22Rv1 (cell line): ENCODE measurements around the gene CASTOR1.

Experiments
- H3K27ac ChIP-seq: fragments of 450-650 bp; 2 replicates; pipeline ENCODE4 v1.5.1; 2017
- ZFX ChIP-seq: fragments of 450-650 bp; IDR thresholded peaks from 2 replicates; pipeline ENCODE4 v1.6.1; 2017; ENCODE audit warnings: antibody characterized with exemption, borderline replicate concordance
- TF ChIP-seq, protein P1 (sequence below): fragments of 450-650 bp; IDR thresholded peaks from 2 replicates; pipeline ENCODE4 v1.5.1; 2017; ENCODE audit warnings: mild to moderate bottlenecking

Gene CASTOR1

DNA sequence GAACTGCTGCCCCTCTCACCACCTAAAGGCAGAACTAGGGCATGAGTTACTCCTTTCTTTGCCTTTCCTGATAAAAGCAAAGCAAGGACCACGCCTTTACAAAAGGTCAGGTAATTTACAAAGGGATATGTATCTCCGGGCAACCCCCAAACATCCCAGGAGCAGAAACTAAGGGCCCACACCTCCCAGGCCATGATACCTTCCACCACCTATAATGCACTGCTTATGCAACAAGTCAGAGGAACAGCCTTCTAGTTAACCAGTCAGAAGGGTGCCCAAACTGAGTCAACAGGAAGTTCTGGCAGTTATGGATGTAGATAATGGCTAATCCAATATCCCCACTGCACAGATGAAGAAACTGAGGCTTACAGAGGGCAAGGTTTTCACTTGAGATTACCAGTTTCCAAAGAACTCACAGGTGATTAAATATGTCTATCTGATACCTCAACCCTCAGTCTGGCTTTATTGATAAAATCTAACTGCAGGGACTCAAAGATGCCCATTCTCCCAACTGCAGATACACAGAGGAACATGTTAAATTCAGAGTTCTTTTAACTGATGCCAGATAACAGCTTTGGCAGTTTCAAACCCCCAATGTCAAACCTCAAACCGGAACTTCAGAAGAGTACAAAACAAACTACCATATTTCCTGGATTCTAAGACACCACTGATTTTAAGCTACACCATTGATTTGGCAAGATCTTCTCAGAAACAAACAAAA lies 16.8 kb upstream of the CASTOR1 start:
- TF ChIP-seq ZFX, result no peak
- TF ChIP-seq, protein P1, sequence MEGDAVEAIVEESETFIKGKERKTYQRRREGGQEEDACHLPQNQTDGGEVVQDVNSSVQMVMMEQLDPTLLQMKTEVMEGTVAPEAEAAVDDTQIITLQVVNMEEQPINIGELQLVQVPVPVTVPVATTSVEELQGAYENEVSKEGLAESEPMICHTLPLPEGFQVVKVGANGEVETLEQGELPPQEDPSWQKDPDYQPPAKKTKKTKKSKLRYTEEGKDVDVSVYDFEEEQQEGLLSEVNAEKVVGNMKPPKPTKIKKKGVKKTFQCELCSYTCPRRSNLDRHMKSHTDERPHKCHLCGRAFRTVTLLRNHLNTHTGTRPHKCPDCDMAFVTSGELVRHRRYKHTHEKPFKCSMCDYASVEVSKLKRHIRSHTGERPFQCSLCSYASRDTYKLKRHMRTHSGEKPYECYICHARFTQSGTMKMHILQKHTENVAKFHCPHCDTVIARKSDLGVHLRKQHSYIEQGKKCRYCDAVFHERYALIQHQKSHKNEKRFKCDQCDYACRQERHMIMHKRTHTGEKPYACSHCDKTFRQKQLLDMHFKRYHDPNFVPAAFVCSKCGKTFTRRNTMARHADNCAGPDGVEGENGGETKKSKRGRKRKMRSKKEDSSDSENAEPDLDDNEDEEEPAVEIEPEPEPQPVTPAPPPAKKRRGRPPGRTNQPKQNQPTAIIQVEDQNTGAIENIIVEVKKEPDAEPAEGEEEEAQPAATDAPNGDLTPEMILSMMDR, result no peak
- 0 out of 2 replicates have a peak overlapping the region, but pooled peaks have one; percentile 7 for H3K27ac ChIP-seq

DNA sequence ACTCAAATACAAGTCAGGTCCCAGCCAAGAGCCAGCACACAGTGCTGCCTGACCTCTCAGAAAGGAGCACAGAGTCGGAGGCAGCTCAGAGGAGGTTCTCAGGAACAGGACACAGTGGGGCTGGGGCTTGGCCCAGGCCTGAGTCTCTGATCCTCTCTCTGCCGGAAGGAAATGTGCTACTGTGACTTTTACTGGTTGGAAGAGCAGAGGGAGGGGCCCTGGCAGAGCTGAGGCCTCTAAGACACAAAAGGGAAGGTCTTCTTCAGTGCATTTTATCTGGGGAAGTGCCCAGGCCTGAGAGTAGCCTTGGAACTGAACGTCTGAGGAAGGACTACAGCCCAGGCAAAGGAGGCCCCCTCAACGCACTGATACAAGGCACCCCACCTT lies 16.2 kb upstream of the CASTOR1 start:
- 0 out of 2 replicates have a peak overlapping the region, but pooled peaks have one; percentile 7 for H3K27ac ChIP-seq
- no peak for TF ChIP-seq ZFX
- TF ChIP-seq, protein P1, result no peak

DNA sequence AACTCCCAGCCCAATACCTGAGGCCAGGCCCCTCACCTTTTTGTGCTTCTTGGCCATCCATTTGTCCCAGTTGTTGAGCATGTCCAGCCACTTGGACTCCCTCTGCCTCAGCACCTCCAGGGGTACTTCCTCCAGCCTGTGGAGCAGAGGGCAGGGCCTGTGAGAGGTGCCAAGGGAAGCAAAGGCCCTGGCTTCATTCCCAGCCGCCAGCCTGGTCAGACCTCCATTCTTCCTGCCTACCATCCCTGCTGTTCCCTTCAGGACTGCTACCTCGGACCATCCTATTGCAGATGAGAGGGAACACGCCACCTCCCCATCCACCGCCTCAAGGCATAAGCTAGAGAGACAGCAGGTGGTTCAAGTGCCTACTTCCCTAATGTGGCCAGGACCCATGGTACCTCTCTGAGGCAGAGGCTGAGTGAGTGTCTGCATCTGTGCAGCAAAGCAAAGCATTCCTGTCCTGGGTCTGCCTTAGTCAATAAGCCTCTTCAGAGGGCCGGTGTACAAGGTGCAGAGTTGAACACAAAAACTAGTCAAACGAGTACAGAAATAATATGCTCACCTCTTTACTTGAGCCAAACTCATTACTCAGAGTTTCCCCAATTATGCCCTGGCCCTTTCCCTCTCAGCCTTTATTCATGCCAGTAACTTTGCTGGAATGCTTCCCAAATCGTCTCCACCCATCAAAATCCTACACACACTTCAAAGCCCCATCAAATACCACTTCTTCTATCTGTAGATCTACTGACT lies 15.4 kb upstream of the CASTOR1 start:
- 0 out of 2 replicates have a peak overlapping the region, but pooled peaks have one; percentile 7 for H3K27ac ChIP-seq

DNA sequence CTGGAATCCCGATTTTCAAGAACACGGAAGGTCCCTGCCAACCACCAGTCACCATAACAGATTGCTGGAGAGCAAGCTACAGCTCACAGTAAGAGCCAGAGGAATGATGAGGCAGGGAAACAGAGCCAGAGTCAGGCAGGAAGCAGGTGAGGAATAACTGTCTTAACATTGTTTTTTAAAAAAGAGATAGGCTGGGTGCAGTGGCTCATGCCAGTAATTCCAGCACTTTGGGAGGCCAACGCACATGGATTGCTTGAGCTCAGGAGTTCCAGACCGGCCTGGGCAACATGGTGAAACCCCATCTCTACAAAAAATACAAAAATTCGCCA lies 13.5 kb upstream of the CASTOR1 start:
- no peak overlapping the region for H3K27ac ChIP-seq
- TF ChIP-seq, protein P1, result no peak
- no peak for TF ChIP-seq ZFX

More for the DNA sequence above, 15.4 kb upstream of the CASTOR1 start:
- TF ChIP-seq, protein P1, result no peak
- TF ChIP-seq ZFX, result no peak

DNA sequence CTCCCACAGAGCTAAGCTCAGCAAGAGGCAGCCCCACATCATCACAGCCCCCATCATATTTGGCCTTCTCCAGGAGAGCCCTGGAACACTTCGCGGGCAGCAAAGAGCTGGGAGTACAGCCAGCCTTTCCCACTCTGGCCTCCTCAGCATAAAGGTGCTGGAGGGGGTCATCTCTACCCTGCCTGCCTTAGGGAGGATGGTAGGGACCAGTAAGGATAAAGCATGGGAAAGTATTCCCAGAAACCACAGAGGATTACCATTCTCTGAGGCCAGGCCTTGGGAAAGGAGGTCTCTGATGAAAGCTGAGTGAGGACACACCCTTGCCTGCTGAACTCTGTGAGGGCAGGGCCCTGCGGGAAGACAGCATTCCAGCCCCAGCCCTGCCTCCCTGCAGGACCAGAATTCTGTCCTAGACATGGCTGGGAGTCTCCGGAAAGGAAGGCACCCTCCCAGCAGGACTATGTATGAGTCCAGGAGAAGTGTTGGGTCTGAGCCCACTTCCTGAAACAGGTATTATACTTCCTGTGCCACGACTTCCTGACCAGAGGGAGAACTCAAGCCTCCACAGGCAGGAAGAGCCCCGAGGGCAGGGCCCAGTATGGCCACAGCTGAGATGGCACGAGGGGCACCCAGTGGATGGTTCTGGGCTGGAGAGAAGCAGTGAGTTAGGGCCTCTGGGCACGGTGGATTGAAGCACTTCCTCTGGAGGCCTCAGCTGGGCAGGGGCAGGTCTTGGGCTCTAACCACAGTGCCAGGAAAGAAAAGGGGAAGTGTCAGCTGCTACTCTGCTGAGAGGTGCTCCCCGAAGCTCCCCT lies 12.9 kb upstream of the CASTOR1 start:
- H3K27ac ChIP-seq, result no peak overlapping the region
- TF ChIP-seq ZFX, result no peak
- TF ChIP-seq, protein P1, result no peak

DNA sequence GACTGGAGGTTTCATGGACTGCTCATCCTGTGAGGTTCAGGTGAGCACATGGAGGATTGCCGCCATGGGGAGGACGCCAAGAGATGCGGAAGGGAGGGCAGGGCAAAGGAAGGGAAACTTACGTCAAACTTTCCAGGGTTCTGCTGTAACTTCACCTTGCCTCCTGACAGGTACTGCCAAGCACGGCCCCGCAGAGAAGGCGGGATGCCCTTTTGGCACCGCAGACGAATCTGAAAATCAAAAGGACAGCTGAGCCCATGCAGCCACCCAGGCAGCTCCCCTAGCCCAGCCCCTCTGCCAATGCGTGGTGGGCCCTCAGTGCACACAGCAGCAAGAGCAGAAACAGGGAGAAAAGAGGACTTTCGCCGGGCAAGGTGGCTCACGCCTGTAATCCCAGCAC lies 10.0 kb upstream of the CASTOR1 start:
- H3K27ac ChIP-seq, result peak overlapping the region; percentile 77
- TF ChIP-seq, protein P1, result no peak
- TF ChIP-seq ZFX, result no peak
